ENCODE data around the gene ETS2.

- TF ChIP-seq, protein P1, sequence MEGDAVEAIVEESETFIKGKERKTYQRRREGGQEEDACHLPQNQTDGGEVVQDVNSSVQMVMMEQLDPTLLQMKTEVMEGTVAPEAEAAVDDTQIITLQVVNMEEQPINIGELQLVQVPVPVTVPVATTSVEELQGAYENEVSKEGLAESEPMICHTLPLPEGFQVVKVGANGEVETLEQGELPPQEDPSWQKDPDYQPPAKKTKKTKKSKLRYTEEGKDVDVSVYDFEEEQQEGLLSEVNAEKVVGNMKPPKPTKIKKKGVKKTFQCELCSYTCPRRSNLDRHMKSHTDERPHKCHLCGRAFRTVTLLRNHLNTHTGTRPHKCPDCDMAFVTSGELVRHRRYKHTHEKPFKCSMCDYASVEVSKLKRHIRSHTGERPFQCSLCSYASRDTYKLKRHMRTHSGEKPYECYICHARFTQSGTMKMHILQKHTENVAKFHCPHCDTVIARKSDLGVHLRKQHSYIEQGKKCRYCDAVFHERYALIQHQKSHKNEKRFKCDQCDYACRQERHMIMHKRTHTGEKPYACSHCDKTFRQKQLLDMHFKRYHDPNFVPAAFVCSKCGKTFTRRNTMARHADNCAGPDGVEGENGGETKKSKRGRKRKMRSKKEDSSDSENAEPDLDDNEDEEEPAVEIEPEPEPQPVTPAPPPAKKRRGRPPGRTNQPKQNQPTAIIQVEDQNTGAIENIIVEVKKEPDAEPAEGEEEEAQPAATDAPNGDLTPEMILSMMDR (conservative IDR thresholded peaks at IDR 0.05), result no peak
- TF ChIP-seq ZFX (IDR thresholded peaks at IDR 0.05), result no peak
These were observed 26.9 kb downstream of the ETS2 start for GRCh38 chr21:38832664-38833063.
